ENCODE data around the gene ZNF438. TPM values are rescaled to one million over a fixed set of nuclear protein-coding genes. Genes with fewer than 3 reads are reported as not detected.

Gene ZNF438
- total RNA-seq, 1 donor from 2014 or later = 1.7 TPM

DNA sequence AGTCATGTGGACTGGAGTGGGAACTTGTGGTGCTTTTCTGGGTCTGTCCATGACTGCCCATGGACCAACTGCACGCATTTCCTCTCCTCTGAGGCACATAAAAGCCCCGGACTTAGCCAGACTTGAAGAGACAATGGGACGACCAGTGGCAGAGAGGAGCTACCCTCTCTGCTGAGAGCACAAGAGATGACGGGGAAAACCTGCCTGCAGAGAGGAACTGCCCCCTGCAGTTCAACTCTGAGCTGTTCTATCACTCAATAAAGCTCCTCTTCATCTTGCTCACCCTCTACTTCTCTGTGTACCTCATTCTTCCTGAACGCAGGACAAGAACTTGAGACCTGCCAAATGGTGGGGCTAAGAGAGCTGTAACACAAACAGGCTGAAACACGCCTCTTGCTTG lies 184.5 kb downstream of the ZNF438 start:
- TF ChIP-seq, protein P1, sequence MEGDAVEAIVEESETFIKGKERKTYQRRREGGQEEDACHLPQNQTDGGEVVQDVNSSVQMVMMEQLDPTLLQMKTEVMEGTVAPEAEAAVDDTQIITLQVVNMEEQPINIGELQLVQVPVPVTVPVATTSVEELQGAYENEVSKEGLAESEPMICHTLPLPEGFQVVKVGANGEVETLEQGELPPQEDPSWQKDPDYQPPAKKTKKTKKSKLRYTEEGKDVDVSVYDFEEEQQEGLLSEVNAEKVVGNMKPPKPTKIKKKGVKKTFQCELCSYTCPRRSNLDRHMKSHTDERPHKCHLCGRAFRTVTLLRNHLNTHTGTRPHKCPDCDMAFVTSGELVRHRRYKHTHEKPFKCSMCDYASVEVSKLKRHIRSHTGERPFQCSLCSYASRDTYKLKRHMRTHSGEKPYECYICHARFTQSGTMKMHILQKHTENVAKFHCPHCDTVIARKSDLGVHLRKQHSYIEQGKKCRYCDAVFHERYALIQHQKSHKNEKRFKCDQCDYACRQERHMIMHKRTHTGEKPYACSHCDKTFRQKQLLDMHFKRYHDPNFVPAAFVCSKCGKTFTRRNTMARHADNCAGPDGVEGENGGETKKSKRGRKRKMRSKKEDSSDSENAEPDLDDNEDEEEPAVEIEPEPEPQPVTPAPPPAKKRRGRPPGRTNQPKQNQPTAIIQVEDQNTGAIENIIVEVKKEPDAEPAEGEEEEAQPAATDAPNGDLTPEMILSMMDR (IDR thresholded peaks at IDR 0.05) = no peak
- Histone ChIP-seq H3K36me3 (peaks cover 2 to 12% of the 10 kb centered on the region in 2 donors), H3K4me1 (no peaks in the 10 kb centered on the region), H3K27ac (no peak overlapping the region), H3K9me3 (no peaks in the 10 kb centered on the region), H3K27me3 (no peaks in the 10 kb centered on the region), H3K4me3 (no peak overlapping the region)
- DNase-seq (ENCODE audit: low spot score in 2 of 2) = no peak
- intact Hi-C loops (cut with DNase I) = no loop called here

DNA sequence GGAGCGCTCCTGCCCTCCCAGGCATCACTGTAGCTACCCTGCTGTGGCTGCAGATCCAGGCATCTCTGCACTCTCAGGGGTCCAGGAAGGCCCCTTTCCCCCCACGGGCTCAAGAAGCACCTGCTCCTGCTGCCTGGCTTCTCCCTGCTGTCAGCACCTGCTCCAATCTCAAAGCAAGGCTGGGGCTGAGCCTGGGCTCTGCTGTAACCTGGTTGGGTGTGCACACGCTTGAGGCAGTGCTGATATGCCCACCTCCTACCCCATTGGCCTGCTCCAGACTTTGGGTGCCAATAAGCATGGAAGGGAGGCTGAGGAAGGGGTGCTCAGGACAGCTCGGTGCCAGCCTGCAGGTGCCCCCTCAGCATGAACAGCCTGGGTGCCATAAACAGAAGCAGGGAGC lies 185.0 kb downstream of the ZNF438 start:
- TF ChIP-seq, protein P1 (IDR thresholded peaks at IDR 0.05) = no peak
- intact Hi-C loops (cut with DNase I) = no loop called here
- DNase-seq (ENCODE audit: low spot score in 2 of 2) = no peak
- no peaks in the 10 kb centered on the region for H3K4me1 ChIP-seq
- H3K27ac ChIP-seq = no peak overlapping the region
- H3K36me3 ChIP-seq = peaks cover 2 to 12% of the 10 kb centered on the region in 2 donors
- no peak overlapping the region for H3K4me3 ChIP-seq
- H3K9me3 ChIP-seq = no peaks in the 10 kb centered on the region
- H3K27me3 ChIP-seq = no peaks in the 10 kb centered on the region

DNA sequence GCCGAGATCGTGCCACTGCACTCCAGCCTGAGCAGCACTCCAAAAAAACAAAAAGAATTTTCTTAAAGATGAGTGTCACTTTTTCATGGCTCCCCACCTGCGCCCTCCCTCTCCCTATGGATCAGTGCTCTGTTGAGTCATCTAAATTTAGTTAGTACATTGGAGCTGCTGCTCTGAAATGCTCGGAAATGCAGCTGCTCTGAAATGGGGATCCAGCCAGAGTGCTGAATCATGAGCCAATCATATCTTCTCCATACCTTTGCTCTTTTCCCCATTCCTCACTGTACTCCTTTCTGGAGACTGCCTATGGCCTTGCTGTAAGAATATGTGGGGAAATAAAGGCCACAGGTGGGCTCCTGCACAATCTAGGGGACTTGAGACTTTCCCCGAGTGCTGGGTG lies 188.8 kb downstream of the ZNF438 start:
- Histone ChIP-seq H3K9me3 (no peaks in the 10 kb centered on the region), H3K36me3 (peaks cover 2% of the 10 kb centered on the region in 2 donors), H3K27me3 (no peaks in the 10 kb centered on the region), H3K4me1 (peaks cover 0 to 4% of the 10 kb centered on the region in 2 donors), H3K4me3 (no peak overlapping the region), H3K27ac (no peak overlapping the region)
- TF ChIP-seq, protein P1 (IDR thresholded peaks at IDR 0.05) = no peak
- intact Hi-C loops (cut with DNase I) = no loop called here
- no peak for DNase-seq (ENCODE audit: low spot score in 2 of 2)

DNA sequence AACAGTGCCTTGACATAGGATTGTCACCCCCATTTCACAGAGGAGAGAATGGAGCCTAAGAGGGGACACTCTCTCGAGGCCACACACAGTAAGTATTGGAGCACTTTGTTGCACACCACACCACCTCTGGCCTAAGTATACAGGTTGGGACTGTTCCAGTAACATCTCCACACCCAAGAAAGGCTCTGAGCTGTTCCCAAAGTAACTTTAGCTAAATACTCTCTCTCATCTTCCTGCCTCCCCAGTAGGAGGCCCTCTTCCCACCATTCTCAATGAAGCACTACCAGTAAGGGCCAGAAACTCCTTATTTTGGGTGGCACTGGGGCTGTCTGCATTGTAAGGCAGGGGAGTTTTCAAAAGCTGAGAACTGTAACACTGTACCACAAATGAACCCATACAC lies 189.5 kb downstream of the ZNF438 start:
- Histone ChIP-seq H3K4me1 (peaks cover 0 to 4% of the 10 kb centered on the region in 2 donors), H3K27ac (no peak overlapping the region), H3K36me3 (peaks cover 0 to 2% of the 10 kb centered on the region in 2 donors), H3K9me3 (no peaks in the 10 kb centered on the region), H3K27me3 (no peaks in the 10 kb centered on the region), H3K4me3 (no peak overlapping the region)
- TF ChIP-seq, protein P1 (IDR thresholded peaks at IDR 0.05) = no peak
- no peak for DNase-seq (ENCODE audit: low spot score in 2 of 2)
- intact Hi-C loops (cut with DNase I) = no loop called here

DNA sequence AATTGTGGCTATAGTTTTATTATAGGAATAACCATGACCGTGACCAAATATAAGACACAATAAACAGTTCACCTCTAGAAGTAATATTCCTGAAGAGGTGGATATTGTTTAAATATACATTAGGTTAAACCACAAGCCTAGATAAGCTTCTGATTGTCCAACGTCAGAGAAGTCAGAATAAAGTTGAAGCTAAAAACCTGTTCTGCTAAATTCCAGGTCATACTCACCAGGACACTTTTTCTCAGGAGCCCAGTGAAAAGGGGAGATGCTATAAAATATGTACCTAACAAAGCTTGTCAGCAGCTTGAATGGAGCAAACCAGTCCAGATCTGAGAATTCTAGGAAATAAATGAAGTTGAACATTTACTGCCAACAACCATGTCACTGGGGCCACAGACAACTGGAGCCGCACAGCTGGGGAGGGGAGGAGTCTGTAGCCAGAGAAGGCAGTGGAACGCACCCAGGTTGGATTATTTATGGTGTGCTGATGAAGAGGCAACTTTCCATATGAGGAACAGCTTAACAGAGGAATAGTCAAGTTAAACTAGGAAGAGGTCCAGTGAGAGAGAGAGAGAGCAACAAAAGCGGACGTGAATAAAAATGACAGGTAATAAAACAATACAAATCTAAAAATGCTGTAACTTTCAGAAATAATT lies 191.1 kb downstream of the ZNF438 start:
- Histone ChIP-seq H3K9me3 (no peaks in the 10 kb centered on the region), H3K4me1 (peaks cover 0 to 4% of the 10 kb centered on the region in 2 donors), H3K27ac (no peak overlapping the region), H3K27me3 (no peaks in the 10 kb centered on the region), H3K4me3 (no peak overlapping the region), H3K36me3 (peaks cover 0 to 2% of the 10 kb centered on the region in 2 donors)
- DNase-seq (ENCODE audit: low spot score in 2 of 2) = no peak
- intact Hi-C loops (cut with DNase I) = no loop called here
- TF ChIP-seq, protein P1 (IDR thresholded peaks at IDR 0.05) = no peak

All from ascending aorta (tissue), 2 donors.